HepG2 (cell line): ENCODE results near the gene JAKMIP2. TPM values are rescaled to one million over a fixed set of nuclear protein-coding genes. Genes with fewer than 3 reads are reported as not detected.

Experiments
- ATAC-seq: fragments of 200-7000 bp; cut with Tn5 transposase; 3 replicates; pipeline ENCODE4 v1.9.1; 2020; ENCODE audit warnings: mild to moderate bottlenecking, moderate library complexity
- BruUV-seq: library from RNA; stranded (reverse); fragments of 400-500 nt; replicated peaks from 2 replicates; lab custom pipeline; 2021; lab: Mats Ljungman, UMichigan
- CTCF ChIA-PET: fragments of 300-600 bp; formaldehyde crosslinking; extraction: SDS; loops from one replicate; lab custom pipeline; 2021; ENCODE audit warnings: low total read pairs, inconsistent platforms, low intra/inter-chr PET ratio; lab: Yijun Ruan, JAX
- POLR2A ChIA-PET: fragments of 350-600 bp; sonication (Branson Sonifier 250); formaldehyde crosslinking; loops from one replicate; lab custom pipeline; 2020; ENCODE audit warnings: antibody characterized with exemption, inconsistent platforms; lab: Yijun Ruan, JAX
- DNase-seq: peaks from one replicate; pipeline ENCODE4 v3.0.0-alpha.2; 2015; ENCODE audit warnings: low spot score
- FAIRE-seq: peaks from 3 replicates; lab custom pipeline; 2011; peaks lifted over from hg19 to GRCh38; lab: Jason Lieb, UNC
- H2AFZ ChIP-seq: one replicate; pipeline ENCODE4 v1.6.1; 2011; ENCODE audit warnings: low read length, inconsistent platforms
- H3K27ac ChIP-seq: fragments of 300-600 bp; 3 replicates; pipeline ENCODE4 v1.8.0; 2011; ENCODE audit warnings: mixed run types, mild to moderate bottlenecking, mixed read lengths, low read length, inconsistent platforms; ENCODE audit not compliant: insufficient read depth; ENCODE audit errors: extremely low read length
- H3K27me3 ChIP-seq, 2 experiments: fragments of 200-600 bp in 1 of 2; 2 replicates in 1 of 2; 3 replicates in 1 of 2; pipeline versions ENCODE4 v1.6.0 to v1.8.0; 2011; ENCODE audit warnings: low read length in 2 of 2, mild to moderate bottlenecking in 2 of 2, moderate library complexity in 2 of 2, inconsistent platforms in 1 of 2; ENCODE audit not compliant: insufficient read depth in 2 of 2, control insufficient read depth in 1 of 2
- H3K36me3 ChIP-seq, 2 experiments: fragments of 200-600 bp in 1 of 2; replicated peaks in 1 of 2; 2 replicates in 1 of 2; 3 replicates in 1 of 2; pipeline versions ENCODE4 v1.5.1 to v1.8.0; 2011; ENCODE audit warnings: low read length in 2 of 2, inconsistent platforms in 1 of 2; ENCODE audit not compliant: insufficient read depth in 2 of 2, control insufficient read depth in 1 of 2
- H3K4me1 ChIP-seq: 2 replicates; pipeline ENCODE4 v1.5.1; 2012; ENCODE audit warnings: low read length, inconsistent platforms; ENCODE audit not compliant: insufficient read depth
- H3K4me2 ChIP-seq: 2 replicates; pipeline ENCODE4 v1.6.0; 2011; ENCODE audit warnings: low read depth, low read length, inconsistent platforms
- H3K4me3 ChIP-seq, 3 experiments: fragments of 200-600 bp in 1 of 3; sonication (generic), shearing (Covaris generic) in 1 of 3; replicated peaks in 1 of 3; 2 replicates each; pipeline ENCODE4 v1.5.1; 2011 to 2016; ENCODE audit warnings: low read length in 3 of 3, inconsistent platforms in 2 of 3, low read depth in 2 of 3, mild to moderate bottlenecking in 2 of 3, control low read depth in 1 of 3, mixed read lengths in 1 of 3; ENCODE audit not compliant: insufficient read depth in 1 of 3
- H3K79me2 ChIP-seq: one replicate; pipeline ENCODE4 v1.6.1; 2011; ENCODE audit warnings: low read length, inconsistent platforms; ENCODE audit not compliant: insufficient read depth
- H3K9ac ChIP-seq: 2 replicates; pipeline ENCODE4 v1.6.0; 2011; ENCODE audit warnings: mild to moderate bottlenecking, low read depth, low read length, inconsistent platforms; ENCODE audit not compliant: insufficient read depth
- H3K9me3 ChIP-seq: 2 replicates; pipeline ENCODE4 v1.5.1; 2012; ENCODE audit warnings: mild to moderate bottlenecking, low read length
- H4K20me1 ChIP-seq: 2 replicates; pipeline ENCODE4 v1.6.0; 2011; ENCODE audit warnings: inconsistent platforms, mild to moderate bottlenecking, low read length, moderate library complexity; ENCODE audit not compliant: insufficient read depth
- DDIT3 ChIP-seq: sonication (generic); formaldehyde crosslinking; IDR thresholded peaks from 2 replicates; pipeline ENCODE4 v1.4.0; 2020; ENCODE audit warnings: mild to moderate bottlenecking, missing genetic modification reagents
- GATAD1 ChIP-seq: IDR thresholded peaks from 2 replicates; pipeline ENCODE4 v1.6.1; 2016; ENCODE audit warnings: missing genetic modification reagents, missing compliant biosample characterization
- MTA1 ChIP-seq: sonication (generic); formaldehyde crosslinking; IDR thresholded peaks from 2 replicates; pipeline ENCODE4 v1.4.0; 2020; ENCODE audit warnings: missing genetic modification reagents, mild to moderate bottlenecking, borderline replicate concordance
- MTF1 ChIP-seq: sonication (generic); formaldehyde crosslinking; IDR thresholded peaks from 2 replicates; pipeline ENCODE4 v1.5.0; 2020; ENCODE audit warnings: missing genetic modification reagents
- MYPOP ChIP-seq: sonication (generic); formaldehyde crosslinking; IDR thresholded peaks from 2 replicates; pipeline ENCODE4 v1.8.1; 2023; ENCODE audit warnings: mild to moderate bottlenecking, moderate library complexity, missing genetic modification reagents
- NFE2L2 ChIP-seq: fragments of 150-350 bp; IDR thresholded peaks from 2 replicates; pipeline ENCODE4 v1.6.1; 2014; ENCODE audit warnings: low read length
- PCBP2 ChIP-seq: fragments of 200-400 bp; formaldehyde crosslinking; optimal IDR thresholded peaks from 2 replicates; pipeline ENCODE3; 2018; ENCODE audit warnings: low read length, low read depth; ENCODE audit not compliant: poor library complexity, severe bottlenecking
- PLRG1 ChIP-seq: fragments of 450-650 bp; conservative IDR thresholded peaks from 2 replicates; pipeline ENCODE4 v1.6.1; 2016
- POGK ChIP-seq: sonication (generic); formaldehyde crosslinking; conservative IDR thresholded peaks from 2 replicates; pipeline ENCODE4 v1.8.0; 2022; ENCODE audit warnings: mild to moderate bottlenecking, moderate library complexity, missing genetic modification reagents
- RELA ChIP-seq: sonication (generic); formaldehyde crosslinking; IDR thresholded peaks from 2 replicates; pipeline ENCODE4 v1.4.0; 2020; ENCODE audit warnings: missing genetic modification reagents
- ZNF44 ChIP-seq: sonication (generic); formaldehyde crosslinking; IDR thresholded peaks from 2 replicates; pipeline ENCODE4 v1.5.1; 2020; ENCODE audit warnings: mild to moderate bottlenecking, missing genetic modification reagents
- ZXDC ChIP-seq: sonication (generic); formaldehyde crosslinking; IDR thresholded peaks from 2 replicates; pipeline ENCODE4 v1.5.0; 2020; ENCODE audit warnings: mild to moderate bottlenecking, missing genetic modification reagents
- WGBS: methylation state at CpG from one replicate; pipeline ENCODE4 v1.1.6; 2017; ENCODE audit warnings: low lambda C conversion rate; 5-methylcytosine and 5-hydroxymethylcytosine counted together
- in situ Hi-C: cut with HindIII; loops from 2 replicates; pipeline ENCODE4 v1.10.0; 2017; ENCODE audit warnings: low pct_unique_long_range_greater_than_20kb; ENCODE audit not compliant: extremely low pct_ligation_motif_present
- intact Hi-C: fragments of 100-400 bp; cut with micrococcal nuclease; formaldehyde crosslinking; loops from one replicate; pipeline ENCODE4 v1.10.0; 2022; ENCODE audit not compliant: unreplicated experiment
- polyA plus RNA-seq, 8 experiments: library from polyadenylated mRNA; depleted of rRNA in 3 of 8; stranded (reverse) in 7 of 8; unstranded in 1 of 8; fragments of >200 nt; fragmentation: Illumina TruSeq in 4 of 8; extraction: Trizol in 4 of 8; gene quantifications; 2 replicates each; pipeline versions ENCODE4 v1.2.1 to v1.2.3, GENCODE V29; 2011 to 2016; ENCODE audit warnings: low read depth in 4 of 8, missing spikeins in 1 of 8, mixed read lengths in 1 of 8; ENCODE audit not compliant: insufficient read depth in 1 of 8
- total RNA-seq, 5 experiments: library from RNA; depleted of rRNA; stranded (reverse); fragments of >200 nt; fragmentation: Illumina TruSeq; extraction: Trizol; gene quantifications; 2 replicates each; pipeline ENCODE4 v1.2.3, GENCODE V29; 2016; ENCODE audit warnings: low read depth in 1 of 5

JAKMIP2 gene
- total and polyA plus RNA-seq, 2 of the 13 experiments (the other 11 are each of a cell fraction or from before 2014, with no cell fraction given) = 0.04 to 2.1 TPM

- no peaks in the 10 kb centered on the region for H3K79me2 ChIP-seq
- no peak overlapping the region for H3K9ac ChIP-seq
- in situ Hi-C loops (no loop called here), intact Hi-C loops (loop anchor here (1.0 kb wide), 1 partner anchor 95 kb away; no protein-coding TSS in a partner anchor)
- no peak overlapping the region for H3K27ac ChIP-seq
- H3K4me1 ChIP-seq = no peaks in the 10 kb centered on the region
- H3K4me3 ChIP-seq = no peak overlapping the region
- ATAC-seq (no peak), DNase-seq (no peak), FAIRE-seq (no peak)
- no peak for TF ChIP-seq PCBP2
- TF ChIP-seq NFE2L2 = no peak
- TF ChIP-seq GATAD1 (CRISPR knock-in tag) = no peak
- TF ChIP-seq POGK (CRISPR knock-in tag) = no peak
- no peak for TF ChIP-seq MTF1
- no peak for TF ChIP-seq ZXDC
- TF ChIP-seq ZNF44 (CRISPR knock-in tag) = no peak
- no peak for TF ChIP-seq DDIT3 (CRISPR knock-in tag)
- no peak for TF ChIP-seq MTA1 (CRISPR knock-in tag)
- TF ChIP-seq PLRG1 = no peak
- TF ChIP-seq RELA (CRISPR knock-in tag) = no peak
- TF ChIP-seq MYPOP = no peak
- H3K27me3 ChIP-seq = peaks cover 0 to 1% of the 10 kb centered on the region in 2 experiments; a peak in 1 of 5 replicates
- H4K20me1 ChIP-seq = no peaks in the 10 kb centered on the region
- POLR2A ChIA-PET = no interaction called here
- H2AFZ ChIP-seq = no peak overlapping the region
- BruUV-seq = no TSS peak
- H3K36me3 ChIP-seq = no peaks in the 10 kb centered on the region
- 0% methylated on average over 2 of the region's 2 CpGs for WGBS
- no peaks in the 10 kb centered on the region for H3K9me3 ChIP-seq
- H3K4me2 ChIP-seq = no peak overlapping the region
- CTCF ChIA-PET = no interaction called here
These were observed 222.8 kb downstream of the JAKMIP2 start for GRCh38 chr5:147559749-147560148.
